ENCODE results near the gene CD40.
"Not testable (repeated sequence)": the region's sequence is repeated elsewhere in the genome, so short reads cannot be mapped to it uniquely, and the experiment has no call there.

The CD40 gene

DNA sequence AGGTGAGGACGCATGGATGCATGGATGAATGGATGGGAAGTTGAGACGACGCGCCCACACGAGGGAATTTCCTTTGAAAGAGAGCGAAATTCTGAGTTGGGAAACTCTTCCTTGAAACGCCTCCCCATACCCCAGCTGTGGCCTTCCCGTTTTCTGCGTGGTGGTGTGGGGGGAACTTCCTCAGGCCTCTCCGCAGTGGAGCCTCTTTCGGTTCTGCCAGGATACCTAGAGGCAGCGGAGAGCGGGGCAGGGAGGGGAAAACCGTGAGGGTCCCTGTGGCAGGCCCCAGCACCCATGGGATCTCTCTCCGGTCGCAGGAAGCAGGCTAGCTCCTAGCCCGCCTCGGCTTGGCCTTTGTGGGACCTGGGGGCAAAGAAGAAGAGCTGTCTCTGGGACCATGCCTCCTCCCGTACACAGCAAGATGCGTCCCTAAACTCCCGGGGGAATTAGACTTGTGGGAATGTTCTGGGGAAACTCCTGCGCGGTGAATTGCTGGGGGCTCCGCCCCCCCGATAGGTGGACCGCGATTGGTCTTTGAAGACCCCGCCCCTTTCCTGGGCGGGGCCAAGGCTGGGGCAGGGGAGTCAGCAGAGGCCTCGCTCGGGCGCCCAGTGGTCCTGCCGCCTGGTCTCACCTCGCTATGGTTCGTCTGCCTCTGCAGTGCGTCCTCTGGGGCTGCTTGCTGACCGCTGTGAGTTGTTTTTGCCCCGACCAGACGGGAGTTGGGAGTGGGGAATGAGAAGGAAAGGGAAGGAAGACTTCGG lies at the start of gene CD40:
Gene CD40, plus strand, starts transcription at position 611 of the 764 bp plus-strand sequence. Its CDS starts 30 bp downstream, at position 641.
- peak; percentile 86 for DNase-seq

DNA sequence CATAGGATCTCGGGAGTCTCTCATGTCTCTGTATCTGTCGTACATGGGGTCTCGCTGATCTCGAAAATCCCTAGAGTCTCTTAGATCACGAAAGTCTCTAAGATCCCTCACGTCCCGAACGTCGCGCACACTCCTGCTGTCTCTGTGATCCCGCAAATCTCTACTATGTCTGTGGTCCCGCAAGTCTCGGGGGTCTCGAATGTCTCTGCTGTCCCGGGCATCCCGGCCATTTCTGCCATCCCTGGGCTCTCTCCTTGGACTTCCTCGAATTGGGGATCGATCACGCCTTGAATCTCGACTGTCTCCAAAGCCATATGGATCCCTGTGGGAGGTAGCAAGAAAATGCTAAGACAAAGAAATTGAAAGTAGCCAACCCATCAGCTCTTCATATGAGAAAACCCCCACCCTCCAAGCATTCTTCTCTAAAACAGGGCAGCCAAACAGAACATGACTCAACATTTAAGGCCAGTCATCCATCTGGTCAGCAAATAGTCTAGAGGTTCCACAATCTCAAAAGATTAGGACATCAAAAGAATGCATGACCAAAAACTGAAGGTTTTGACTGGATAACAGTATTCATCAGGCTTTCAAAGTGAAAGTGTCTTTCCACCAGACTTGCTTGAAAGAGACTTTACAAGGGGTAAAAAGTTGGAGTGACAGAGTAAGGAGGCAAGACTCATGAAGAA lies 47.8 kb upstream of the CD40 start:
- peak; percentile 69 for DNase-seq

DNA sequence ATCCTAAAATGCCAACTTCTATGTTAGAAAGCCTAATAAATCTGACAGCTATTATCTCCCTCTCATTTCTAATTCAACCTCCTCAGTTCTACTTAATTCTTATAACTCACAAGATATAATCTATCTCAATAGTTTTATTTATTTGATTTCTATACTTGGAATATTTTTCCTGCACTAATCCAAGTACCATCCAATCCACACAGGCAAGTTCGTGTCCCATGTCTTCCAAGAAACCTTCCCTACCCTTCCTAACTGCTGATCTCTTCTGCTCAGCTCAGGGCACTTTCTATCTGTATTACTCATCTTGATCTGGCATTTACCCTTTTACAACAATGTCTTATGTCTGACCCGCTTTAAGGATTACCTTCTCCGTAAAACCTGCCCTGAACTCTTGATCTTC lies 46.5 kb upstream of the CD40 start:
- DNase-seq, result no peak

DNA sequence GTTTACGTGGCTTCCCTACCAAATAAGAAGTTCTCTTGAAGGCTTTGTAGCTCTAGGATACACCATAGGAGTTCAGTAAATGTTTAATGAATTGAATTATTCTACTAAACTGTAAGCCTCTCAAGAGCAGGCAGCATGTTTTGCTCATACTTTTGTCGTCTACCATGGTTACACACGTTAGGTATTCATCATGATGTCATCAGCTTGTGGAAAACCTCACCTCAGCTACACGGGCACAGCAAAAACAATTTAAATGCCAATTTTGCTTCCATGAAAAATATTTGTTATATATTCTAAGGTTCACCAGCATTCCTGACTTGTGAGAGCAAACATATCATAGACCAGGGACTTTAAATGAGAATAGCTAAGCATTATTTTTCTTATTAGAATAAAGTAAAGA lies 45.1 kb upstream of the CD40 start:
- no peak for DNase-seq

DNA sequence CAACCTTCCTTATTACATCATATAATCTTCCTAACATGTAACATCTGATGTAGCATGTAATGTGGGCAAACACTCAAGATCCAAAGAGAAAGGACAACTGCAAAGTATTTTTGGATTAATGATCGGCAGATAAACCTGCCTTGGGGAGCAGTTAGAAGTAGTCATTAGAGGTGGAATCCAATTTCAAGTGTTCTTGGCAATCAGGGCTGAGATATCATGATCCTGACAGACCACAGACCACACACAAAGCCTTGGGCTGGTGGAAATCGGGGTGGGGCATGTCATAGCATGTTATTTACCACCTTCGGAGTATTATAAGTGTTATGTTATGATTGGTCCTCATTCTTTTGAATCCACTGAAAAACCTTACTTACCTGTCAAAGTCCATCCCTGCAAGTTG lies 44.7 kb upstream of the CD40 start:
- DNase-seq, result no peak

DNA sequence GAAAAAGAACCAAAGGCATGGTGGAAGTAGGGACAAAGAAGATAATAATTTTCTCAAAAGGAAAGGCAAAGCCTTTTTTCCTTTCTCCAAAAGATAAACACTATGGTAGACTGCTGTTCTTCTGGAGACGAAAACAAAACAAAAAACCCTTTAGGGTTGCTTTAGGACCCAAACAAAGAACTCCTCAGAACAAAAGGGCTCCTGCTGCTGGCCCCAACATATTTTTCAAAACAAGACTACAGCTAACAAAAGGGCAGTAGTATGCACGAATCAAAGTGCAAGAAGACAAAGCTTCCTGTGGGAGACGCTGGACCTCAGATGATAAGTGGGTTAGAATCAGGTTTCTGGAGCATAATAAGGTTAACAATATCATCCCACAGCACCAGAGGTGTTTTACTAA lies 44.1 kb upstream of the CD40 start:
- no peak for DNase-seq

DNA sequence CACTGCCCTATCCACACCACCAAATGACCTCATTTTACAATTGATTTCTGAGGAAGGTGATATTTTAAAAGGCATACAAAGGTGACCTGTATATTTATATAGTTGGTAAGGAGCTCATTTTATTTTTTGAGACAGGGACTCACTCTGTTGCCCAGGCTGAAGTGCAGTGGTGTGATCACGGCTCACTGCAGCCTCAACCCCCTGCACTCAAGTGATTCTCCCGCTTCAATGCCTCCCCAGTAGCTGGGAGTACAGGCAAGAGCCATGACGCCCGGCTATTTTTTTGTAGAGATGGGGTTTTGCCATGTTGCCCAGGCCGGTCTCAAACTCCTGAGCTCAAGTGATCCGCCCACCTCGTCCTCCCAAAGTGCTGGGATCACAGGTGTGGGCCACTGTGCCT lies 41.3 kb upstream of the CD40 start:
- no peak for DNase-seq

DNA sequence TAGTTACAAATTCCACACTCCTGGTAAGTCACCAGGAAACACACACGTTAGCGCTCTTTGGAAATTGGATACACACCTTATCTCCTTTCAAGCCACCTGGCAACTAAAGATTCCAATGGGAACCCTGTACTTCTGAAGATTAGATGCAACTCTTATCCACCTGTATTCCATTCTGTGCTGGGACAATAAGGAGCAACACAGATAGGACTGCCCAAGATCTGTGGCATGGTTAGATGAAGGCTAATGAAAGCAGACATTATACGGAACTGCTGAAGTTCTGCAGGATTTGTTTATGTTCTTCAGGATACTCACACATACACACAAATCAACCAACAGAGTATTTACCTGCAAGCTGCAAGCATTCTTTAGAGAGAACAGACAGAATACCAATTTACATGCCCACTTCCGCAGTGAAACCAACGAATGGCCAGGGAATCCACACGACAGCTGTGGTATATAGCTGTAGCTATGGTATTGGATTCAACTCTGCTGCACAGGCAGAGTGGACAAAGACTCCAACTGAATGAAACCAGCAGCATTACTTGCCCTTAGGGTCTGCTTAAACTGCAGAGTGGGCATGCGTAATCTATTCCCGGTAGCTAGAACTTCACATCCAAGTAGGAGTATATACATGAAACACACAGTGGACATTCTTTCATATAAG lies 40.3 kb upstream of the CD40 start:
- no peak for DNase-seq

DNA sequence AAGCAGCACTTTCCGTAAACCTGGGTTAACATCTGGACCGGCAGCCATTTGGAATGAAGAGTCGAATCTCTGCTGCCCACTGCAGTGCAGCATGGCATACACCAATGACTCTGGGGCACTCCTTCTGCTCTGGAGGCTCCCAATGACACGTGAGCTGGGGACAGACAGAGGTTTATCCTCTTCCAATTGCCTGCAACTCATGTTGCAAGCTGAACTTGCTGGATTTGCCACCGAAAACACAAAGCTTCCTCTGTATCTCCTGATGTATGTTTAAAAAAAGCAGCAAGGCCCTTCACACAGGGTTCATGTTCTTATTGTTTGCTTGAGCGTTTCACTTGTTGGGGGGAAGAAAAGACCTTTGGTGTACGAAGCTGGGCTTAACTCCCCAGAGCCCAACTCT lies 39.2 kb upstream of the CD40 start:
- DNase-seq, result no peak

DNA sequence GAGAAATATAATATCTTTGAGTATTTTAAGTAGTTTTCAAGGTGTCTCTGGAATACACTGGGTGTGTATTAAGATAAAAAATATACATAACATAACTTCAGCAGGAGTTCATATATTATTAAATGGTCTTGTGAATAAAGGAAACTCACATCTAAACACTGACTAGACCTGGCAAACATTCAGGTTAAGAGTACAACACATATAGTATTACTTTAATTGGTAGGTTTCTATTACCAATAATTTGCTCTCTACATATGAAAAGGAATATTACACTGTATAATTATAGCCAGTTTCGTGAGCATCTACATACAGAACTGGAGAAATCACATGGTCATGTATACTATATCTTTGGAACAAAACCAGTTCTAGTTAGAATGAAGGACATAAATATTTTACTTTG lies 37.0 kb upstream of the CD40 start:
- DNase-seq, result no peak

DNA sequence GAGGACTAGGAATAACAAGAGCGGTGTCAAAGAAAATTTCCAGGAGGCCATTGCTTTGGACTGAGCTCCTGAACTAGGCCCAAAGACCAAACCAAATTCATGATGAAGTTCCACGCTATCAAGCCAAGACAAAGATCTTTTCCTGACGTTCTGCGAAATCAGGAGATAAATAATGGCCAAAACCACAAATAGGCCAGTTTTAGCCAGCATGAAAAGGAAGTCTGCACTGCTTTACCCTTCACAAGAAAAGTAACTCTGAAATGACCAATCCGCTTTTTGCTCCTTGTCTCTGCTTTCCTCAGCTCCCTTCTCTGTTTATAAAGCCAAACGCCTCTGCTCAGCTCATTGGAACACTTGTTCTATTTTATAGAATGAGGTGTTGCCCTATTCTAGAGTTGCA lies 35.0 kb upstream of the CD40 start:
- no peak for DNase-seq

DNA sequence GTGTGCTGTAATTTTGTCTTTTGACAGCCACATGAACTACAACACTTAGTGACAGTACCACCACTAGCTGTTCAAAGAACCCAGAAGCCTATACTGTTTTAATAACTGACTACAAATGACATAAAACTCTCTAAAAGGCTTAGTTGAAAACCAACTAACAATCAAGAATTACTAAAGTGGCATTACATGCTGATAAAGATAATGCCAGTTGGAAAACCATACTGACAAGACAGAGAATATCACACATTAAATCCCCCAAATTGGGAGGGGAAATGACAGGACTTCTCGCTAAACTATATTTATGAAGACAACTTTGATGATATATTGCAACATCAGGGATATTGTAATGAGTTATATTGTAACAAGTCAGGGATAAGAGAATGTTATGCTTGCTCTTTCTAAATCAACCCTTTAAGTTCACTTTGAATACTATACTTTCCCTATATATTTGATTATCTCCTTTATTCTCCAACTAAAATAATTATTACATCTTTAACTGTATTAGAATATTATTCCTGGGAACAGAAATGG lies 34.5 kb upstream of the CD40 start:
- DNase-seq, result no peak

DNA sequence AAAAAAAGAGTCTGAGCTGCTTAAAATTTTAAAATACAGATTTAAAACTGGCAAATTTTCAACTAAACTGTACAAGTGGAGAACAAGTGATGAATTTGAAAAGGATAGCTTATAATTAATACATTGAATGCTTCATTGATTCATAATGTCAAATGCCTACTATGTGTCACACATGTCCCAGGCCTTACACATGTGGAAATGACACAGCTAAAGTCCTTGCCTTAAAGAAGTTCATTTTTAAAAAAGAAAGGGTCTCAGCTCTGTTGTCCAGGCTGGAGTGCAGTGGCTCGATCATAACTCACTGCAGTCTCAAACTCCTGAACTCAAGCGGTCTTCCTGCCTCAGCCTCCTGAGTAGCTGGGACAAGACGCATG lies 33.3 kb upstream of the CD40 start:
- no peak for DNase-seq

DNA sequence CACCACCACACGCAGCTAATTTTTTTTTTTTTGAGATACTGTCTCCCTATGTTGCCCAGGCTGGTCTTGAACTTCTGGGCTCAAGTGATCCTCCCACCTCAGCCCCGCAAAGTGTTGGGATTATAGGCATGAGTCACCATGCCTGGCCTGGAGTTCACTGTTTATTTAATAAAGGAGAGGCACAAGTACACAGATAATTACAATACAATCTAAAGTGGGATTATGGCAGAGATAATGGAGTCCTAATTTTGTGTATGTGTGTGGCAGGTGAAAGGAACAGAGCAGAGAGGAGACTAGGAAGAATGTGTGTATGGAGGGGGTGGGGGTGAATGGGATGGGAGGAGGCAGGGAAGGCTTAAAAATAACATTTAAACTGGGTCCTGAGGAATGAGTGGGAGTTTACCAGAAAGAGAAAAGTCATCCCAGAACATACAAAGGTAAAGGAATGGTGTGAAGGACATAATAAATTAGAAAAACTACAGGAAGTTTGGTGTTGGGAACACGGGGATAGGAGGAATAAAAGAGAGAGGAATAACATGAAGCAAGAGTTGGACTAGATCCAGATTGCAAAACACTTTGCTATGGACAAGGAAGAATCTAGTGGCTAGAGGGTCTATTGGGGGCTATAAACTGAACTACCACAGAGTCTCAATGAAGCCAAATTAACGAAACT lies 32.8 kb upstream of the CD40 start:
- peak; percentile 26 for DNase-seq

DNA sequence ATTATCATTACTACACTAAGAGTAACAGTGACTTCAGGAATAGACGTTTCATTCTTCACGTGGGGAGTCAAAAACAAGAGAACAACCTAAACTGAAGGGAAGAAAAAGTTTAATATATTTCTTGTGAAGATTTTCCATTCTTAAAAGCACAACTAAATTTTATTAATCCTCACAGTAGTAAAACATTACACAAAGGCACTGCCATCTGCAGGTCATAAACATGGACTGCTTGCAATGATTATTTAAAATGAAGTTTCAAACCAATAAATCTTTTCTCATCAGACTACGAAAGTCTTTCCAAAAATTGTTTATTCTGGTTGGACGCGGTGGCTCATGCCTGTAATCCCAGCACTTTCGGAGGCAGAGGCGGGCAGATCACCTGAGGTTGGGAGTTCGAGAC lies 31.0 kb upstream of the CD40 start:
- DNase-seq, result no peak

DNA sequence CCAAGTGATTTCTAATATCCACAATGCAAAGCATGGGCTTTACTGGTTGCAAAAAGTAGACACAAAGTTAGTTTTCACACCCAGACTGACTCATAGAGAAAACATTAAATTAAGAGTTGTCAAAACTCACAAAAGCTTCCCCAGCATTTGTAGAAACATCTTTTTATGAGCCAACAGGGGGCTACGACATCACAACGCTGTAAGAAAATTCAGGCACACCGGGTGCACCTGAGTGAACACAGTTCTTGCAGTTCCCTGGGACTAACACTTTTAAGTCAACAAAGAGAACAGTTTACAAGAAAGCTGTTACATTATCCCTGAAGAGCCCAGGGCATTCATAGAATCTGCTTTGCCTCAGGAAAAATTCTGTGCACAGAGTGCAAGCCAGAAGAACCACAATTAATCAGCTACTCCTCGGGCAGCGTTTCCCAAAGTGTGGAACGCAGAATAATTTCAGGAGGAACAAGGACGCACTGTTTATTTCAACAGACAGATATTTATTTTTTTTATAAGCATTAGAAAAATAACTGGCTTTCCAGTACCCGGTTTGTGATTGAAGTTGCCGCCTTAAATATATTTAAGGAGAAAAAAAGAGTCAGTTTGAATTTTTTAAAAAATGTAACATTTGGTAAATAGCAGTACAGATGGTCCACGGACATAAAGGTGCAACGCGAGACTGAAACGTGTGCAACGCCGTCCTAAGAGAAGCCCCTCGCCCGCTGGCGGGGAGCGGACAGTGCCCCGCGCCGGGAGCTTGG lies 29.5 kb upstream of the CD40 start:
- DNase-seq, result peak; percentile 22

DNA sequence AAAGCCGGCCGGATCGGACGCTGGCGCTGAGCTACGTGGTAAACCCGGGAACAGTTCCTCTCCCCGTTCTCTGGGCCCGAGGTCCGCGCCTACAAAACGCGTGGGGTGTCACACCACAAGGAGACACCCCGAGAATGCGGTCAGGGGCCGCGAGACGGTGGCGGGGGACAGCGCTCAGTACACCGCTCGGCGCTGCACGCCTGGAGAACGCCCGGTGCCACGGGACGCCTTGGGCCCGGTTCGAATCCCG lies 29.0 kb upstream of the CD40 start:
- DNase-seq, result no peak

DNA sequence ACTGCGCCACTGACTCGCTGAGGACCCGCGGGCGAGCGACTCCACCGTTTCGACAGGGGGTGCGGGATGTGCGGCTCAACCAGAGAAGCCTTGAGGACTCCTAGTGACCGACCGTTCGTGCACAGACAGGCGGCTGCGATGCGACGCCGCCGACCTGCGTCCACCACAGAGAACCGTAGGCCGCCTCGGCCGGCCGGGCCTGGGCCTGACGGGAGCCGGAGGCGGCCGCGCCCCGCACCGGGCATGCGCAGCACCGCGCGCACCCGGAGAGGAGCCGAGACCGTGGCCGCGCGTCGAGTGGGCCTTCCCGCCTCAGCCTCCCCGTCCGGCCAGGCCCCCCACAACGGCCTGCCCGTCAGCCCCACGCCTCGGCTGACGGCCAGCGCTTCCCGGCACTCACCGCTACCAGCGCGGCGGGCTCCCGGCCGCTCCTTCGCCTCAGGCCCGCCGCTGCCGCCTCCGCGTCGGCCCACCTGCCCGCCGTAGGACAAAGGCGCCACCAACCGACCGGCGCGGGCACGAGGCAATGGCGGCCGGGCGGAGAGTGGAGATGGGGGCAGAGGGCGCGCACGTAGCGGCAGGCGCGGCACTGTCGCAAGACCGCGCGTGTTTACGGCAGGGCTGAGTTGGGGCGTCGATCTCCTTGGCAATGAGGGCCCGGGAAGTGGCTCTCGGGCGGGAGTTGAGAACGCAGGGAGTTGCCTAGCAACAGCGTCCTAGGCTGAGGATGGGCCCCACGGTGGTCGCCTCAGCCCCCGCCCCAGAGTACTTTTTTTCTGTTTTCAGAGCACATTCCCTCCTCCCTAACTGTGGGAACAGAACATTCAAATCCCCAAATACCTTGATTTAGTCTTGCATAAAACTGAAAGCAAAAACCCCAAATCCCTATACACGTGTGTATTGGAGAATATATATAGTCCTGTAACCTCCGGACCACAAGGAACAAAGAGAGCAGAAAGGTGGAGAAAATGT lies 28.4 kb upstream of the CD40 start, which contains the start of gene NCOA5:
Gene NCOA5, minus strand, starts transcription at position 546 of the 972 bp plus-strand sequence. CDS start 10,538 bp downstream, outside the sequence.
- peak; percentile 97 for DNase-seq

DNA sequence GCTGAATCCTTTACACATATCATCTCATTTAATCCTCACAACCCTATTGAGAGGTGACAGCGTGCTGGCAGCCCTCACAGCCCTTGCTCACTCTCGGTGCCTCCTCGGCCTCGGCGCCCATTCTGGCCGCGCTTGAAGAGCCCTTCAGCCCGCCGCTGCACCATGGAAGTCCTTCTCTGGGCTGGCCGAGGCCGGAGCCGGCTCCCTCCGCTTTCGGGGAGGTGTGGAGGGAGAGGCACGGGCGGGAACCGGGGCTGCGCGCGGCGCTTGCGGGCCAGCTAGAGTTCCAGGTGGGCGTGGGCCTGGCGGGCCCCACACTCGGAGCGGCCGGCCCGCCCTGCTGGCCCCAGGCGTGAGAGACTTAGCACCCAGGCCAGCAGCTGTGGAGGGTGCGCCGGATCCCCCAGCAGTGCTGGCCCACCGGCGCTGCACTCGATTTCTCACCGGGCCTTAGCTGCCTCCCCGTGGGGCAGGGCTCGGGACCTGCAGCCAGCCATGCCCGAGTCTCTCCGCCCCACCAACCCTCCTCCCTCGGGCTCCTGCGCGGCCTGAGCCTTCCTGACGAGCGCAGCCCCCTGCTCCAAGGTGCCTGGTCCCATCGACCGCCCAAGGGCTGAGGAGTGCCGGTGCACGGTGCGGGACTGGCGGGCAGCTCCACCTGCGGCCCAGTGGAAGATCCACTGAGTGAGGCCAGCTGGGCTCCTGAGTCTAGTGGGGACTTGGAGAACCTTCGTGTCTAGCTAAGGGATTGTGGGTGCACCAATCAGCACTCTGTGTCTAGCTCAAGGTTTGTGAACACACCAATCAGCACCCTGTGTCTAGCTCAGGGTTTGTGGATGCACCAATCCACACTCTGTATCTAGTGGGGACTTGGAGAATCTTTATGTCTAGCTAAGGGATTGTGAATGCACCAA lies 26.2 kb upstream of the CD40 start:
- not testable (repeated sequence) for DNase-seq

DNA sequence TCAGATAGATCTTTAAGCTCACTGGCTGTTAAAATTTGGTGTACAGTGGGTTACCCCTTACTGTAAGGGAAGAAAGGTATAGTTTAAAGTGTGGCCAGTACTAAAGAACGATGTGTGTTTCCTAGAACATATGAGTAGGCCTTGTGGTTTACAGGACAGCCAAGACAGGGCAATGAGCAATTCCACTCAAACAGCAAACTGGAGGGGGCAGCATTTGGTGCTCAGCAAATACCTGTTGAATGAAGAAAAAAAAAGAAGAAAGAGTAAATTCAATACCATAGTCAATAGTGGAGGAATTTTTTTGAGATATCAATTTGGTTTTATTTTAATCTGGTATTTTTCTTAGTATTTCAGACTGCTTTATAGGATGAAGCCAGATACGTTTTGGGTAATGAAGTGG lies 24.6 kb upstream of the CD40 start:
- no peak for DNase-seq

All from fibroblast of skin of right biceps (primary cell).